Stimulated activated CD8-positive, alpha-beta memory T cell treated with anti-CD3 and anti-CD28 coated beads, Interleukin-2, amount 100 ng/mL, for 1 hour (primary cell): Measurements from ENCODE around the gene CMC2.

ENCODE experiments used
- DNase-seq, 2 donors: peaks; one replicate each; pipeline ENCODE4 v3.0.0-alpha.2; 2020; ENCODE audit warnings: low read depth in 2 of 2

The CMC2 gene

DNA sequence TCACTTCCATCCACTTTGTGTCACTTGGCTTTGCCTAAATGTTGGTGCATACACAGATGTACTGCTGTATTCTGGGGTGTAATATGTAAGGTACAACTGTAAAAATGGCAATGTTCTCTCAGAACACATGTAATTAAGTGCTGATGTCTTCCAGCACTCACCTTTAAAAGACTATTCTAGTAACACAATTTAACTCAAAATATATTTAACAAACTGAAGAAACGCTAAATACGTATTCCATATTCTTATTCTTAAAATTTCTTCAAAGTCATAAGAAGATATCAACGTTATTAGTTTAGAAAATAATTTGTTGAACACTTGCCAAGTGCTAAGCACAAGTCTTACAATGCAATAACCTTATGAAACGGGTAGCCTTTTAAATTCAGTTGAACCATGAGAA, 3.6 kb downstream of the CMC2 start:
- DNase-seq: no peak

DNA sequence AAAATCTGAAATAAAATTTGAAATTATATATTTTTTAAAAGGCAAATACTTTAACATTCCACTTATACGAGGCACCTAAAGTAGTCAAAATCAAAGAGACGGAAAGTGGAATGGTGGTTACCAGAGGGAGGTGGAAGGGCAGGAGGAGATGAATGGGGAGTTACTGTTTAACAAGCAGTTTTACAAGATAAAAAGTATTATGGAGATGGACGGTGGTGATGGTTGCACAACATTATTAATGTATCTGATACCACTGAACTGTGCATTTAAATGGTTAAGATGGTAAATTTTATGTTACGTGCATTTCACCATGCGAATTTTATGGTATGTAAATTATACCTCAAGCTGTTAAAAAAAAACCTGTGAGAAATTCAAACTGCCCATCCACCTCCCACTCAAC, 5.4 kb downstream of the CMC2 start:
- DNase-seq: no peak

- no peak for DNase-seq
Observed at GRCh38 chr16:81000873-81001272, 5.8 kb downstream of the CMC2 start.

DNA sequence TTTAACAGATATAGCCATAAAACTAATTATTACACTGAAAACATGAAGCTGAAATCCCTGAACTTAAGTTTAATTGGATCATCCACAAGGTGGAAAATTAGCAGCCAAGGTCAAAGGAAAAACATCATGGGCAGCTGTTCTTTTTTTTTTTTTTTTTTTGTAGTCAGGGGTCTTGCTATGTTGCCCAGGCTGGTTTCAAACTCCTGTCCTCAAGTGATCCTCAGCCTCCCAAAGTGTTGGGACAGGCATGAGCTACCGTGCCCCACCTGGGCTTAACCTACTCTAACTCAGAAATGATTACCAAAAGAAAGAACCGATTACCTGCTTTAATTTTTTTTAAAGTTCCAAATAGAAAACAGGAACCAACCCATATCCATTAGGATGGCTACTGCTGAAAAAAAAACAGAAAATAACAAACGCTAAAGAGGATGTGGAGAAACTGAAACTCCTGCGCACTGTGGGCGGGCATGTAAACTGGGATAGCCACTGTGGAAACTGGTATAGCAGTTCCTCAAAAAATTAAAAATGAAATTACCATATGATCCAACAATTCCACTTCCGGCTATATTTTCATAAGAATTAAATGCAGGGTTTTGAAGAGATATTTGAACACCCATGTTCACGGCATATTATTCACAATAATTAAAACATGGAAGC, 8.6 kb downstream of the CMC2 start:
- DNase-seq: no peak

DNA sequence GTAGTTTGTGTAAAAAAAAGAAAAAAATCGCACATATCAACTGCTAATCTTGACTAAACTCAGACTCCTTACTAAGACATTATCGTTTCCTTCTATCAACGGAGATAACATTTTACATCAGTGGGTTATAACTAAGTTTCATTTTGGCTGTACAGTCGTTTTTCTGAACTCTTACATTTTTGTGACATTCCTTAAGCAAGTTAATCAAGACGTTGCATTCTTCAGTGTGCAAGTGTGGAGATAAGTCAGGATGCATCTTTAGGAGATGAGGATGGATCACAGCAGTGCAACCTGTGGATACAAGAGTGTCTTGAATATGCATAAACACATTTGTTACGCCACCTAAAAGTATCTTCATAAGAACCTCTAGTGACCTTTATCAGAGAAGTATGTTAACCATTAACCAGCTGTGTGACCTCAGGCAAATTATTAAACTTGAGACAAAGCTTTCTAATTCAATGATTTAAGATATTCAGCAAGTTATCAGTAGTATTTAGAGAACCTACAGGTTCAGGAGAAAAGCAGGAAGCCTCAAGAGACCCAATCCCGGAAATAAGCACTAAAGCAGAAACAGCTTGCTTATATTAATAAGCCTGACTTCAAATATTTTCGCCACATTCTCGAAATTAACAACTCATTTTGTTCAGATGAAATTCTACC, 9.4 kb downstream of the CMC2 start:
- no peak for DNase-seq

DNA sequence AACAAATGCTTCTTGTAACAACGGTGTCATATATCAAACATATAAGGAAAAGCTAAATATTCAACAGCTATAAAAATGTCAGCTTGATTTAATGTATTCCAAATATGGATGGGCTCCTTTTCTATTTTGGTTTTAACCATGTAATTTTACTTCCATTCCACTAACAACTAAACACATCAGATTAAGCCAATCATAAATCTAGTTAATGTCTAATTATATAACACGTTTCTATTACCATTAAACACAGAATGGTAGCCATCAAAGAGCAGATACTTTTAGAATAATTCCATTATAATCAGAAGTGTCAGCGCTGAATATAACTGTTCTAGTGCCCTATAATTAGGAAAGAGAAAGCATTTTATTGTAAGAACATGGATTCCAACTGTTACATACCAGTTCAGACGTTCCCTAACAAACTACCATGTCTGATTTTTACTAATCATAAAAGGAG, 10.0 kb downstream of the CMC2 start:
- DNase-seq: no peak

- no peak for DNase-seq
Observed at GRCh38 chr16:80994451-80994850, 12.2 kb downstream of the CMC2 start.

- DNase-seq: no peak
Observed at GRCh38 chr16:80993834-80994233, 12.9 kb downstream of the CMC2 start.

DNA sequence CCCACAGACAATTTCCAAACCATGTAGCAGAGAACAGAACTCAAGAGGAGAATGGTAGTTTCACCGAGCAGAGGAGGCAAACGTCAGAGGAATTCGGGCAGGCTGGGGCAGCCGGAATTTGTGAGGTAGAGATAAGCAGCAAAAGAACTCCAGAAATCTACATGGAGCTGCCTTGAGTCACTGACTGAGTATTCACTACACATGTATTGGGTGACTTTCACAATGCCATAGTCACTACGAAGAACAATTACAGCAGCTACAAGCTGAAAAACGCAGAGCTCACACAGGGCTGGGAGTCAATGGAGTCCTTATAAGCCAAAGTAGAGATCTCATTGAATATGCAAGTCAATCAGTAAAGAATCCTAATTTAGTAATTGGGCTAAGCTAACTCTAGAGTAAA, 13.4 kb downstream of the CMC2 start:
- DNase-seq: no peak

- DNase-seq: no peak
Observed at GRCh38 chr16:80992676-80993293, 13.9 kb downstream of the CMC2 start.

DNA sequence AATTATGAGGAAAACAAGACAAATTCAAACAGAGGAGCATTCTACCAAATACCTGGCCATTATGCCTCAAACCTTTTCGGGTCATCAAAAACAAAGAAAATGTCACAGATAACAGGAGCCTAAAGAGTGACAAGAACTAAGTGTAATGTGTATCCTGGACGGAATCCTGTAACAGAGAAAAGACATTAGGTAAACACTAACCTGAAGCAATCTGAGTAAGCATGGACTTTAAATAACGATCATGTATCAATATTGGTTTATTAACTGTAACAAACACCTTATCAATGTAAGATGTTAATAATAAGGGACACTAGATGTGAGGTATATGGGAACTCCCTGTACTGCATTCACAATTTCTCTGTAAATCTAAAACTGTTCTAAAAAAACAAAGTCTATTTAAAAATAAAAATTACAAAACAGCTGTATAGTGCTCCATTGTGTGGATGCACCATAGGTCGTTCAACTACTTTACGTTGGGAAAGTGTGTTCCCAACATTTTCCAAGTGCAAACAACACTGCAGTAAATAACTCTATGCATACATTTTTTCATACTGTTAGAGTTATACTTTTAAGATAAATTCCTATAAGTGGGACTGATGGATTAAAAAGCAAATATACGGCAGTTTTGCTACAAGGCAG, 14.8 kb downstream of the CMC2 start:
- no peak for DNase-seq

DNA sequence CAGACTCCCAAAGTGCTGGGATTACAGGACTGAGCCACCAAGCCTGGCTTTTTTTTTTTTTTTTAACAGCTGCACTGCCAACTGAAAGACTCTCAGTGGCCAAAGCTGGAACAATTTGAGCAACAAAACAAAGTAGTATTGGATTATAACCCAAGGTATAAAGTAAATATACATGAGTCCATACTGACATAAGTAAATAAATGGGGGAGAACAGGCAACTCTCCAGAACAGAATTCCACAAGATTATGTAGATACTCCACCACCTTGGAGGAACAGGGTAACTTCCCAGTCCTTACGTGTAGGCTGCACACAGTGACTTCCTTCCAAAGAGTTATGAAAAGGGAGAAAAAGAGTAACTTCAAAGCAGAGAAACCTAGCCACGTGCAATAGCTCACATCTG, 15.7 kb downstream of the CMC2 start:
- no peak for DNase-seq

DNA sequence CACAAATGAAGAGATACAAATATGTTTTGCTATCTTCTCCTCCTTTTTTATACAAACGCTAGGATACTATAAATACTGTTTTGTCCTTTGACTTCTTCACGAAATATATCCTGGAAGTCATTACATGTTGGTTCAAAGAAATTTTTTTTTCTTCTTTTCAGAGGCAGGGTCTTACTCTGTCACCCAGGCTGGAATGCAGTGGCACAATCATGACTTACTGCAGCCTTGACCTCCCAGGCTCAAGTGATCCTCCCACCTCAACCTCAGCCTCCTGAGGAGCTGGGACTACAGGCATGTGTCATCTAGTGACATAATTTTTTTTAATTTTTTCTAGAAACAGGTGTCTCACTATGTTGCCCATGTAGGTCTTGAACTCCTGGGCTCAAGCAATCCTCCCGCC, 16.1 kb downstream of the CMC2 start:
- no peak for DNase-seq

GRCh38 chr16:80989801-80990200, 16.9 kb downstream of the CMC2 start:
- no peak for DNase-seq

GRCh38 chr16:80988756-80989155, 17.9 kb downstream of the CMC2 start:
- DNase-seq: no peak

DNA sequence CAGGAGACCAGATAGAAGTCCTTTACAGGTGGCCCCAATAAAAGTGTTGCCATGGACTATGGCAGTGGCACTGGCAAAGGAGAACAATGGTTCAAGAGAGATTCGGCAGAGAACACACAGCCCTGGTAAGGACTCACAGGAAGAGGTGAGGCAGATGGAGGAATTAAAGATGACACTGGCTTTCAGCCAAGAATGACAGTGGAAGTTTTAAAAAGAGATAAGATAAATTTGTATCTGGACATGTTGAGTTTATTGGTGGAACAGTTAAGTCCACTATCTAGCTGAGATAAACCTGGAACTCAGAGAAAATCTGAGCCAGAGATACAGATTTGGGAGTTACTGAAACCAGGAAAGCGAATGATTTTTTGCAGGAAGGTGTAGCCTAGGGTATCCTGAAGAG, 20.1 kb downstream of the CMC2 start:
- no peak for DNase-seq

GRCh38 chr16:80985611-80986010, 21.1 kb downstream of the CMC2 start:
- DNase-seq: no peak

- DNase-seq: no peak
Observed at GRCh38 chr16:80984124-80984892, 22.4 kb downstream of the CMC2 start.

DNA sequence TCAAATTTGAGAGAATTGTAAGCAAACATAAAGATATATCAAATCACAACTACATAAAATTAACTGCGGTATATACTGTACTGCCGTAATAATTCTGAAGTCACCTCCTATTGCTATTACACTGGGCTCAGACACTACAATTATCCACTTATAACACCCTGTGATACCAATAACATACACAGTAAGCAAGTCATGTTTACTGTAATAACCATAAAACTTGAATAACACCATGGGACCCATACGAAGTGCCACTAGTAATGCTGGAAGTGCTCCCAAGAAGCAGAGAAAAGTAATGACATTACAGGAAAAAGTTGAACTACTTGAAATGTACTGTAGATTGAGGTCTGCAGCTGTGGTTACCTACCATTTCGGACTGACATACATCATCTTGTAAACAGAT, 24.0 kb downstream of the CMC2 start:
- no peak for DNase-seq

- DNase-seq: no peak
Observed at GRCh38 chr16:80981103-80981502, 25.6 kb downstream of the CMC2 start.

GRCh38 chr16:80976946-80977345, 29.7 kb downstream of the CMC2 start:
- no peak for DNase-seq
